Esophagus muscularis mucosa (tissue), 4 donors: ENCODE results near the gene PIBF1. TPM values are rescaled to one million over a fixed set of nuclear protein-coding genes. Genes with fewer than 3 reads are reported as not detected.

ENCODE experiments used
- DNase-seq: peaks from one replicate; pipeline ENCODE4 v3.0.0-alpha.2; 2017; ENCODE audit errors: extremely low spot score
- H3K27ac ChIP-seq, 4 donors: fragments of 200-600 bp; sonication (generic); replicated peaks in 1 of 4; 1 replicate in 3 of 4; 2 replicates in 1 of 4; pipeline ENCODE4 v1.5.1; 2016 to 2019; ENCODE audit warnings: mild to moderate bottlenecking in 1 of 4
- H3K27me3 ChIP-seq, 4 donors: fragments of 200-600 bp; sonication (generic); one replicate each; pipeline versions ENCODE4 v1.5.1 to v1.6.0; 2016 to 2019
- H3K36me3 ChIP-seq, 4 donors: fragments of 200-600 bp; sonication (generic); one replicate each; pipeline ENCODE4 v1.5.1; 2016 to 2019
- H3K4me1 ChIP-seq, 4 donors: fragments of 200-600 bp; sonication (generic); one replicate each; pipeline ENCODE4 v1.5.1; 2016 to 2019
- H3K4me3 ChIP-seq, 4 donors: fragments of 200-600 bp; sonication (generic); 1 replicate in 2 of 4; 2 replicates in 2 of 4; pipeline ENCODE4 v1.5.1; 2016 to 2019; ENCODE audit warnings: mild to moderate bottlenecking in 4 of 4, moderate library complexity in 1 of 4
- H3K9me3 ChIP-seq, 4 donors: fragments of 200-600 bp; sonication (generic); 1 replicate in 3 of 4; 2 replicates in 1 of 4; pipeline ENCODE4 v1.5.1; 2016 to 2019
- CTCF ChIP-seq, 3 experiments: fragments of 200-600 bp in 2 of 3; fragments of 450-650 bp in 1 of 3; sonication (generic) in 2 of 3; IDR thresholded peaks; one replicate each; pipeline ENCODE4 v1.5.1; 2017 to 2019; ENCODE audit warnings: antibody characterized with exemption in 3 of 3, mild to moderate bottlenecking in 2 of 3, moderate library complexity in 1 of 3
- EP300 ChIP-seq: sonication (generic); formaldehyde crosslinking; IDR thresholded peaks from one replicate; pipeline ENCODE4 v1.6.1; 2017; ENCODE audit warnings: antibody characterized with exemption
- POLR2A ChIP-seq: fragments of 450-650 bp; IDR thresholded peaks from one replicate; pipeline ENCODE4 v1.6.1; 2017; ENCODE audit warnings: antibody characterized with exemption, moderate library complexity, mild to moderate bottlenecking, low read depth
- POLR2AphosphoS5 ChIP-seq, 2 donors: sonication (generic); formaldehyde crosslinking; IDR thresholded peaks; one replicate each; pipeline ENCODE4 v1.6.1; 2017; ENCODE audit warnings: antibody characterized with exemption in 2 of 2
- WGBS: methylation state at CpG from one replicate; pipeline ENCODE4 v1.1.5; 2018; 5-methylcytosine and 5-hydroxymethylcytosine counted together
- intact Hi-C: fragments of 100-400 bp; cut with DNase I; formaldehyde crosslinking; loops from one replicate; pipeline ENCODE4 v1.15.1; 2023
- total RNA-seq, 4 donors: library from RNA; depleted of rRNA; stranded (reverse); fragments of >200 nt; gene quantifications; one replicate each; pipeline versions ENCODE4 v1.1.0 to v1.2.1, GENCODE V29; 2016

Gene PIBF1
- total RNA-seq, 4 donors from 2014 or later: 9.9 to 18.9 (median 13.3) TPM

GRCh38 chr13:72959643-72960042 is 177.7 kb downstream of the PIBF1 start:
- no peak for TF ChIP-seq EP300
- TF ChIP-seq CTCF (IDR thresholded peaks at IDR 0.05): no peak
- TF ChIP-seq POLR2AphosphoS5 (IDR thresholded peaks at IDR 0.05): no peak
- no peak for TF ChIP-seq POLR2A
- intact Hi-C loops: no loop called here
- WGBS: 71% methylated on average over 1 of the region's 1 CpG

GRCh38 chr13:72960114-72960513 is 178.2 kb downstream of the PIBF1 start:
- intact Hi-C loops: no loop called here
- Histone ChIP-seq H3K36me3 (peaks cover 0 to 10% (median 3%) of the 10 kb centered on the region in 4 donors), H3K4me3 (no peak overlapping the region), H3K27ac (no peak overlapping the region), H3K27me3 (no peaks in the 10 kb centered on the region), H3K9me3 (no peaks in the 10 kb centered on the region), H3K4me1 (no peaks in the 10 kb centered on the region)
- no peak for TF ChIP-seq POLR2AphosphoS5 (IDR thresholded peaks at IDR 0.05)
- TF ChIP-seq POLR2A: no peak
- TF ChIP-seq EP300: no peak
- no peak for TF ChIP-seq CTCF (IDR thresholded peaks at IDR 0.05)
- WGBS: 93% methylated on average over 4 of the region's 4 CpGs
- no peak for DNase-seq

More at GRCh38 chr13:72959643-72960042, 177.7 kb downstream of the PIBF1 start:
- peaks cover 0 to 10% (median 5%) of the 10 kb centered on the region in 4 donors for H3K36me3 ChIP-seq
- no peaks in the 10 kb centered on the region for H3K9me3 ChIP-seq
- no peaks in the 10 kb centered on the region for H3K27me3 ChIP-seq
- no peaks in the 10 kb centered on the region for H3K4me1 ChIP-seq
- no peak for DNase-seq
- no peak overlapping the region for H3K4me3 ChIP-seq
- no peak overlapping the region for H3K27ac ChIP-seq

GRCh38 chr13:72960541-72960940 is 178.6 kb downstream of the PIBF1 start:
- Histone ChIP-seq H3K4me3 (no peak overlapping the region), H3K9me3 (no peaks in the 10 kb centered on the region), H3K27ac (no peak overlapping the region), H3K36me3 (peaks cover 0 to 10% (median 3%) of the 10 kb centered on the region in 4 donors), H3K27me3 (no peaks in the 10 kb centered on the region), H3K4me1 (no peaks in the 10 kb centered on the region)
- no peak for DNase-seq
- intact Hi-C loops: no loop called here
- TF ChIP-seq POLR2AphosphoS5 (IDR thresholded peaks at IDR 0.05): no peak
- no peak for TF ChIP-seq CTCF (IDR thresholded peaks at IDR 0.05)
- no peak for TF ChIP-seq POLR2A
- TF ChIP-seq EP300: no peak

- H3K9me3 ChIP-seq: no peaks in the 10 kb centered on the region
- H3K4me1 ChIP-seq: no peaks in the 10 kb centered on the region
- intact Hi-C loops: no loop called here
- no peaks in the 10 kb centered on the region for H3K27me3 ChIP-seq
- H3K27ac ChIP-seq: no peak overlapping the region
- peaks cover 0 to 15% (median 7%) of the 10 kb centered on the region in 4 donors for H3K36me3 ChIP-seq
- 68% methylated on average over 1 of the region's 1 CpG for WGBS
- no peak for DNase-seq
- H3K4me3 ChIP-seq: no peak overlapping the region
- no peak for TF ChIP-seq EP300
- no peak for TF ChIP-seq POLR2AphosphoS5 (IDR thresholded peaks at IDR 0.05)
- no peak for TF ChIP-seq CTCF (IDR thresholded peaks at IDR 0.05)
- TF ChIP-seq POLR2A: no peak
Observed at GRCh38 chr13:72963762-72964161, 181.8 kb downstream of the PIBF1 start.

GRCh38 chr13:72970301-72970880 is 188.5 kb downstream of the PIBF1 start:
- no peak for TF ChIP-seq POLR2AphosphoS5 (IDR thresholded peaks at IDR 0.05)
- TF ChIP-seq POLR2A: no peak
- TF ChIP-seq EP300: no peak
- no peak for TF ChIP-seq CTCF (IDR thresholded peaks at IDR 0.05)
- Histone ChIP-seq H3K36me3 (peaks cover 0 to 27% (median 9%) of the 10 kb centered on the region in 4 donors), H3K4me3 (no peak overlapping the region), H3K27ac (no peak overlapping the region), H3K9me3 (no peaks in the 10 kb centered on the region), H3K4me1 (no peaks in the 10 kb centered on the region), H3K27me3 (no peaks in the 10 kb centered on the region)
- intact Hi-C loops: no loop called here
- DNase-seq: no peak
- WGBS: 90% methylated on average over 2 of the region's 2 CpGs
